Activated CD8-positive, alpha-beta memory T cell treated with anti-CD3 and anti-CD28 coated beads, Interleukin-2, amount 50 U/mL, for 1 hour (primary cell): ENCODE data around the gene THRB.

Experiments
- DNase-seq: peaks from one replicate; pipeline ENCODE4 v3.0.0-alpha.2; 2020; ENCODE audit errors: extremely low read depth

Gene THRB

DNA sequence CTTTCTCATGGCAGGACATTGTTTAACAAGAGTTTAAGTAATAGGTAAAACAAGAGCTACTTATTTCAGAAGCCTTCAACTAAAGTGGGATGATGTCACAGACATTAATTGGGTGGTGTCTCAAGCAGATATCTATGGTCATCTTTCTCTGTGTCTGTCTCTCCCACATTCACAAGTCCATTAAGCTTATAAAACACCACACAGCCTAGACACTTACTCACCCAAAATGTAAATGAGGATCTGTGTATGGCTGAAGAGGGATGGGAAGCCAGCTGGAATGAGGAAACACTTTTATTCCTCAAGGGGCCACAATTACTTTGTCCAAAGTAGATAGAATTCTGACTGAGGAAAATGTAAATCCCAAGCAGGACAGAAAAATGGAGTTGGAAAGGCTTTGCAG is 183.8 kb downstream of the THRB start:
- no peak for DNase-seq

DNA sequence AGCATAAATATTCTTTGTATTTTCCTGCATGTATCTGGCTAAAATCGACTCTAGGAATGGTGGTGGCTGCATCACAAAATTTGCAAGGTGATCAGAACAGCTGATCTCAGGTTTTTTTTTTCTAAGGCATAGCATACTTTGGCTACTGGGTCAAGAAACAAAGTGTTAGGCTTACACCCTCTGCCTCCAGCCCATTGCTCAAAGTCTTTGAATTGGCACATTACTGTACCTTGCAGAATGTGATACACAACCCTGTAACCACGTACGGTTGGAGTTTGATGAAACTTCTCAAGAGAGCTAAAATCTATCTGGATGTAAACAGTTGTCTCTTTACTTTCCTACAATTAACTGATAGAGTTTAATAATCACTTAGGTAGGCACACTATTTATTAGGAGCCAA is 188.1 kb downstream of the THRB start:
- no peak for DNase-seq

DNA sequence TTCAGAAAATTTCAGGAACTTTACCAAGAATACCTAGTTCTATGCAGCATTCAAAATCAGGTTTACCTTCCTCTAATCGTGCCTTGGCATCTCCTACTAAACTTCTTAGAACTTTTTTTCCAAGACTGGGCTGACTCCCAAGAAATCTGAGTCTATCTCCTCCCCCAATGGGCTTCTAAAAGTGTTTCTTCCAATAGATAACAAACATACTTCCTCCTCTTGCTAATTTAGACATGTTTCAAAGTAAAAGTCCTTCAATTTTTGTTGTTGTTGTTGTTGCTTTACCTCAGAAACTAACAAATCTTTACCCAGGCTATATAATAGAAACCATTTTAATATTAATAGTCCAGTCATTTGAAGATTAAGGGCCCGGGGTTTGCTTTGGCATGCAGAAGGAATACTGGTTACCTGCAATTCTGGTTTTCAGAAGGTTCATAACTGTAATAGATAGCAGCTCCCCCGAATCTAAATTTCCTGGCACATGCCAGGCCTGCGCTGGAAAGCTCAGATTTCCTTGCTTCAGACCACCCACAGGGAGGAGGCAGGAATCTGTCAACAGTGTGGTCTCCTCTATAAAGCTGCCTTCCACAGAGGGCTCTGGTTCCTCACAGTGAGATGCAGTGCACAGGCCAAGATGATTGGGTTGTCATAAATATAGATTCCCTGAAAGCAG is 188.7 kb downstream of the THRB start:
- DNase-seq = no peak

DNA sequence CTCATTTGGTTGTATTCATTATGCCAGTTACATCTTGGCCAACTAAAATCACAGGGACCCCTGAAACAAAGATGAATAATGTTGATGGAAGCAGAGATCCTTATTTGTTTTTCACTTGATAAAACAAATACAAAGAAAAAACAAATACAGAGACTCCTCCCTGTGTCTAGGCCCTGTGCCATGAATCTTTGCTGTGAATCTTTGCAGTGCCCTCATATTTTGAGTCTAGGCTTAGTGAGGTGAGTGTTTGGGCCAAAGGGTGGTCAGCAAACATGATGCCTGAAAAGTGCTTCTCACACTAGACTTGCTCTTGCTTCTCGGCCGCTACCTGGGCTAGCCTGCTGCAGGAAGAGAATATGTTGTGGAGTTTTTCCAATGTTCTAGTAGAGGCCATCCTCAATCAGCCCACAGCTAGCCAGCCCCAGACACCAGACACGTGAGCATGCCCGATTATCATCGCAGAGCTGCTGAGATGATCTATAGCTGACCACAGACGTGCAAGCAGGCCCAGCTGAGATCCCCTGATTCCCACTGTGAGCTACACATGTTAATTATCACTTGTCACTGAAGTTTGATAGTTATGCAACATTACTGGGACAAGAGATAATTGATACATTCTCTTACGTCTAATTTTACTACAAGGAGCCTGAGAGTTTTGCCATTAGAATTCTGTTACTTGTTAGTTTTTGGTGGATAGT is 191.4 kb downstream of the THRB start:
- DNase-seq = no peak

DNA sequence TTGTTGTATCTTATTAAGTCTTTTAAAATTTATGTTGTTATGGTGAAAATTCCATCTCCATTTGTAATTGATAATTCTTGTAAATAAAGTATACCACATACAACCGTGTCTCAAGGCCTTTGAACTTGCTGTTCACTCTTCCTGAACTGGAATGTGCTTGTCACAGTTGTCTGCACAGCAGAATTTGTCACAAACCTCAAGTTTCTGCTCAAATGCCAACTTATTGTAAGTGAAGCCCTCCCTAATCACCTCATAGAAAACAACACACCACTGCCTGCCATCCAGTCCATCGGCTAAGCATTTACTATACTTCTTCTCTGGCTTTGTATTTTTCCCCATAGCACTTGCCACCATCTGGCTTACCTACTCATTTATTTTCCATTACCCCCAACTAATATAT is 192.3 kb downstream of the THRB start:
- DNase-seq = no peak

DNA sequence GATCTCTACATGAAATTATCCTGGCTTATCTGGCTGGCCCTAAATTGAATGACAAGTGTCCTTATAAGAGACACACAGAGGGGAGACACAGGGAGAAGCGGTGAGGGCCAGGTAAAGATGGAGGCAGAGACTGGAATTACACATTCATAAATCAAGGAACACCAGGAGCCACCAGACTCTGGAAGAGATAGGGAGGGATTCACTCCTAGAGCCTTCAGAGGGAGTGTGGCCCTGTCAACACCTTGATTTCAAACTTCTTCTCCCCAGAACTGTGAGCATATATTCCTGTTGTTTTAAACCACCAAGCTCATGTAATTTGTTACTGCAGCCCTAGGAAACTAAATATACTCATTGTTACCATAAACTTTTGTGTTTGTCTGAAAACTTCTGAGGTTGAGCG is 193.7 kb downstream of the THRB start:
- DNase-seq = no peak

DNA sequence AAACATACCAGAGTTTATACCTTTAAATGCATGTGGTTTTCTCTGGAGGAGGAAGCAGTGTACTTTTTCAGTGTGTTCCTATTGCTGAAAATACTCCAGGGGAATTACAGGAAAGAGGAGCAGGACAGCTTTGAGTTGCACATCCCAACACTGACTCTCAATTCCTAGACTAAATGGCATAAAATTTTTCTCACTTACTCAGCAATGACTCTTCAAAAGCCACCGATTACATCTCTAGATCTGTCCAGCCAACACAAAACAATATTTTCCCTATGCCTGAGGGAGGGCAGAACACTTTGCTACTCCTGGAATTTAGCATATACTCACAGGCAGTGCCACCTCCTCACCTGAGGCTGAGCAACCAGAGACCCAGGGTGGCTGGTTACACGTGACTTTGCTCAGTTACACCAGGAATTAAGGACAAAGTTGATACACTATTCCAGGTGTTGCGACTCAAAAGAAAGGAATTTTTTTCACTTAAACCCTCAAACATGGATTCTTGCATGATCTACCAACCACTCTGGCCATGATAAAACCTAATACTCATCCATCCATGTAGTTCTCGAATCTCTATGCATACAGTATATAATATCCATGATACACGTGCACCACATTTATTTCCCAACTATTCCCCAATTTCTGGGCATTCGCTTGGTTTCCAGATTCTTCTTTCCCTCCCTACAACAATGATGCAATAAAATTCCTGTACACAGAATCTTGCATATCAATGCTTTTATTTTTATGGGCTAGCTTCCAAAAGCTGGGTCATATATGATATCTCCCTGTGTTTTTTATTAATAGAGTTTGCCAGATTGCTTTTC is 194.6 kb downstream of the THRB start:
- no peak for DNase-seq

DNA sequence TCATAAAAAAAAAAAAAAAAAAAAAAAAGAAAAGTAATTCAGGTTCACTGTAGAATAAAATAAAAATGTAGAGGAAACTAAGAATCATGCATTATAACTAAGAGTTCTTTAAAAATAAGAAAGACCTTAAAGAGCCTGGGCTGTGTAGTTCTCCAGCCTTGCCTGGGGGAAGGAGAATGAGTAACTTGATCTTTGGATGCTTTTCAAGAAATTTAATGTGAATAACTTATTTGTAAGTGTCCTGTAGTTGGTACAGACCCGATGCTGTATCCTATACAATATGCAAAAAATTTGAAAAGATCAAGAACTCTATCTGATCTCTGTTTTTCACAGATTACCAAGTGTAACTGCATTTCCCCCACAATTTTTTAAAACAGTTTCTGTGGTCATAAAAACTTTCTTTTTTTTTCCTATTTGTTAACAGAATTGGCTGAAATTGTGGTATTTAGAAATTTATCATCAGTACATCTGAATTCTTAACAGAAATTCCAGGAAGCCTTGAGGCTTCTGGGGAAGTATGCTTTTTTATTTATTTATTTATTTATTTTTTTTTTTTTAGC is 195.3 kb downstream of the THRB start:
- no peak for DNase-seq

DNA sequence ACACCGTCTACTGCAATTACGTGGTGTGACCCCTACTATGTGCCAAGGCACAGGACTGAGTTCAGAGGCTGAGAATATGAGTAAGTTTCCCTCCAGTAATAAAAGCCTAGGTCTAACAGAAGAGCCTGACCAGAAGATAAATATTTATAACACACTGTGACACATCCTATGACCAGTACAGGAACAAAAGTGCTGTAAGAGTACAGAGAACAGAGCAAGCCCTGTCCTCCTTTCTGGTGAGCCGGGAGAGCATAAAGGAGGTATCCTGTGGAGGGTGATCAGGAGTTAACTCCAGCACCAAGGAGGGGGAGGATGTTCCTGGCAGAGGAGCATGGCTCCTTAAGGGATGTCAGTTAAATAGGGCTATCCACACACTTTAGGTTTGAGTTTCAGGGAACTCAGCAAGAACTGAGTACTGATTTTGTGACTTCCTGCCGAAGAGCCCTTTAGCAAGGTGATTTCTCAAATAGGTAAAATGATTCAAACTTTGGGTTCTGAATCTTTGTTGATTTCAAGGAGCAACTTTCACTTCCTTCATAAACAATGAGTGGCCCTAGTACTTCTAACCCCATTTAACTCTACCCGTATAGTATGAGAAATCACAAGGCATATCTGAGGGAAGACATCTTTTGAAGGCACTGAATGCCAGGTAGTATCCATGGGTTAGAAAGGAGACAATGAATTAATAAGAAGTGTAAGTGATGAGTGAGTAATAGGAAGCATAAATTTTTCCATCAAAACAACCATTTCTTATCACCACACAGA is 198.0 kb downstream of the THRB start:
- DNase-seq = no peak

DNA sequence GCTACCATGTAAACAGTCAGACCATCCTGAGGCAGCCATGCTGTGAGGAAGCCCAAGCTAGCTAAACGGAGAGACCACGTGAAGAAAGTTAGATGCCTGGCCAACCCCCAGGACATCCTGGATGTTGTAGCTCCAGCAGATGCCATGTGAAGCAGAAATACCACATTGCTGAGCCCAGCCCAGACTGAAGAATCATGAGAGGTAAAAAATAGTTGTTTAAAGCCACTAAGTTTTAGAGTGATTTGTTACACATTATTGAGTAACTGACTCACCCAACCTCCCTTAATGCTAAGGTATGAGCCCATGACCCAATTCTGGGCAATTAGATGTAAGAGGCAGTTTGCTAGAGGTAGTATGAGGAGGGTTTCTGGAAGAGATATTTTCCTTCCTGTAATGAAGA is 200.5 kb downstream of the THRB start:
- DNase-seq = no peak

DNA sequence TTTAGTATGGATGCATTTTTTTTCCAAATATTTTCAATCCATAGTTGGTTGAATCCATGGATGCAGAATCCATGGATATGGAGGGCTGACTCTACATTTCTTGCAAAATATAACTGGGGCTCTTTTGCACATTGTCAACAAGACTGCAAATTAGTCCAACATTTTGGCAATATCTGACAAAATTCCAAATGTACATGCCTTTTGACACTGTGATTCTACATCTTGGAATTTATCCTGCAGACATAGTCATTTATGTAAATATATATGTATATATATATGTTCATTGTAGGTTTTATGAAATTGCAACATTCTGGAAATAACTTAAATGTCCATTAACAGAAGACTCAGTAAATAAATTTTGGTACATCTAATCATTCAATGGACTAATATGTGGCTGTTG is 203.0 kb downstream of the THRB start:
- DNase-seq = no peak

DNA sequence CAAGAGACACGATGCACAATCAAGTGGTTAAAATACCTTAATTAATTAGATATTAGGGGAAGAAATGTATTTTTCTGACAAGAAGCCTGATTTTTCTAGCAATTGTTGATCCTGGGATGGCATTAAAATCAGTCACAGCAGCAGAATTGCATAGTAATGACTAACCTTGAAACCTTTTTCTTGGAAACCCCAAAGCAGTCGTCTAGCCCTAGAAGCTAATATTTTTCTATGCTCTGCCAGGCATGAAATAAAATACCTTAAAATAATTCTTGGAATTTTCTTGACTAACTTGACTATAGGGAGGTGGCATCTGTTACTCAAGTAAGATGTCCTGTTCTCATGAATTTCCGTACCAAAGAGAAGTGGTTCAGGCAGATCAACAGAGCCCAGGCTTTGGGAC is 204.1 kb downstream of the THRB start:
- no peak for DNase-seq

DNA sequence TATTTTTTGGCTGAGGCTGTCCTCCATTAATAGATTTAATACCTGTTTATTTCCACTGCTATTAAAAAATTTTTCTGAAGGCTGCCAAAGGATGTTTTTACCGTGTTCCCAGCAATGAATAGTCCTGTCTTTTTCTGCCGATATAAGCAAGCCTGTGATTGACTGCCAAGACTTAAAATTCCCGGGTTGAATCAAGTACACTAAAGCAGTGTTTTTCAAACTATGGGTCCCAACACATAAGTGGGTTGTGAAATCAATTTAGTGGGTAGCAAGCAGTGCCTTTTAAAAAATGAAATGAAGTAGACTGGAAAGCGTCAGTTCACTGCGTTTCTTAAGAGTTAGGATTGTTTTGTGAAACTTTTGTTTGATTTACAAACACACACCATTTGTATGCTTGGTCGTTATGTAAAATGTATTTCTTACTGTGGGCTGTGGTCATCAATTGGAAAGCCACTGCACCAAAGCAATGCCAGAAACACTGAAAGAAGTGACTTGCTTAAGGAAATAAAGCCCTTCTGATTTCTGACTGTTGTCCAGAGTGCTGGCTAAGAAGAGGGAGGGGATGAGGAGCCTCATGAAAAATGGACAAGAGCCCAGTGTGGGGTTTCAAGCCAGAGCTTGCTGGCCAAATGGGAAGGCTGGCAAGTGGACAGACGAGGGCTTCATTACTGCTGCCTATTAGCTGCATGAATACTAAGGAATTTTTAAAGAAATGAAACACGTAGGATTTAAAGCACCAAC is 206.0 kb downstream of the THRB start:
- no peak for DNase-seq

DNA sequence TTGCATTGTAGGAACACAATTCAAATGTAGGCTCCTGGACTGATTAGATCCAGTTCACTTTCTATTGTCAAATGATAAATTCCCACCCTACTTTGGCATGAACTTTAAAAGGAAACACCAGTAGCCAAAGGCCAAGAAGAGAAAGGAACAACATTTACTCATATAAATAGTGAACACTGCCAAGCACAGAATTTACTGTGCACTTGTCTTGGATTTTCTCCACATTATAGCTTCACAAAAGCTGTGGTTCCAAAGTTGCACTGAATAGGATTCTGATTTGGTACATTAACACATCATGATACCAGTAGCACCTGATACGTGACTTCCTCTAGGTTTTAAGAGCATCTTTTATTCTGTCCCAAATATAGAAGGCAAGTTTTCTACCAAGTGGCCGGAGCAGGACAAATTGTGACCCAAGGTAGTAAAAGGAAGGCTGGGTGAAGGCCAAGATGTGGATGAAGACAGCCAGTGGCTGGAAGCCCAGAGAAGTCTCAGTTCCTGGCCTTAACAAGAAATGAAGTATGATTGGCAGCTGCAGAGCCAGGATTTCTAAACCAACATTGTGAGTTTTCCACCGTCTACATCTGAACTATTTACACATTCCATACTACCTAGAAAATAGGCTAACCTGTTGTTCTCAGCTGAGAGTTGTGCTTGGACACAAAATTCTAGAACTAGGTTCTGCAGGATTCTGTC is 206.7 kb downstream of the THRB start:
- DNase-seq = no peak

DNA sequence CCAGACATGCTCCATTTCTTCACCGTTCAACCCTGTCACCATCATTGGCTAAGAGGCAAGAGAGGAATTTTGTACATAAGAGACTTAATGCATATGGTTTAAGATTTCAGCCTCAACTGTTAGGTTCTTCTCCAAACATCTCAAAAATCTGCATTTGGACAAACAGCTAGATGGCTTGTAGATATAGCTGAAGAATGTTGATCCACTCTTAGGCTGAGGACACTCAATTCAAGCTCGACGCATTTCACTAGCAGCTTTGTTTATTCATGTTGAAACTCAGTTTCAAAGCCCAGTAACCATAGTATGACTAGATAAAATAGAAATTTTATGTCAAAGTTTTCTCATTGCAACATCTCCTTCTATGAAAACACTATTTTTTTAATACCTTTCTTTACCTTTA is 208.2 kb downstream of the THRB start:
- no peak for DNase-seq

DNA sequence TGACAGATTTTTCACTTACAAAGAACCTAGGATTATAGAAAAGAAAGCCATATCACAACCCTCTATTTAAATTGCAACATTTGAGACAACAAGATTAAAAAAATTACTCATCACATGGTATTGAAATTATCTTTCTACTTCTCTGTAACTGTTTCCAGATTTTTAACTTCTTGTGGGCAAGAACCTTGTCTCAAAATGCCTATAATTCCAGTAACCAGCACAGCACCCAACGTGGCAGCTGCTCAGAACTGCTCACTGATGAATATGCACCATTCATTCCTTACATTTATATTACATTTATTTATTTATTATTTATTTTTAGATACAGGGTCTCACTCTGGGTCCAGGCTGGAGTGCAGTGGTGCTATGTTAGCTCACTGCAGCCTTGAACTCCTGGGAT is 216.1 kb downstream of the THRB start:
- no peak for DNase-seq

DNA sequence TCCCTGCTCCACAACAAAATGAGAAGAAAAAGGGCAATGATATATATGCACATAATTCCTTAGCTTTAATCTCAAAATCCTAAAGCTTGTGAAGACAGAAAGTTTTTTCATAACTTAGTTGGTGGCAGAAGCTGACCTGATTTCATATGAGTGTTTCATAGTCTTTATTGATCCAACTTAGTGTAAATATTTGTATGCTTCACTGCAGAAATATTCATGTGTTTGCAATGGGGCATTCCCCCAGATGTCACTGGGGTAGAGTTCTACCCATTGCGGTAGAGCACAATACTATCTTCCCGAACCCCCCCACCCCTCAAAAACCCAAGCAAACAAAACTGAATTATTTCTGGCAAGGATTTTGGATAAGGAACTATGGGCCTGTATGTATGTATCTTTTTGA is 221.2 kb downstream of the THRB start:
- DNase-seq = no peak

DNA sequence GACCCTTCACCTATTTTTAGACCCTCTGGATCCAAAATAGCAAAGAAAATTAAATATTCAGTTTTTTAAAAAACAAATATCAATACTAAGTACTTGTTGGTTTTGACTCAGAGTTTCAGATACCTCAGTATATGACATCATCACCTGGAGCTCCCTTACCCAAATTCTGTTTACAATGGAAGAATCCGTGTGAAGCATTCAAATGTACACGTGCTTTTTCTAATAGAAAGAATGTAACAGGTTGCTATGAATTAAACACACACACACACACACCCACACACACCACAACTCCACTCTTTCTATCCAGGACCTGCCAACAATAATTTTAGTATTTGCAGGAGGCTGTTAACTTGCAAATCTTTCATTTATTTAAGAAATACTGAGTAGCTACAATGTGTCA is 221.8 kb downstream of the THRB start:
- DNase-seq = no peak

DNA sequence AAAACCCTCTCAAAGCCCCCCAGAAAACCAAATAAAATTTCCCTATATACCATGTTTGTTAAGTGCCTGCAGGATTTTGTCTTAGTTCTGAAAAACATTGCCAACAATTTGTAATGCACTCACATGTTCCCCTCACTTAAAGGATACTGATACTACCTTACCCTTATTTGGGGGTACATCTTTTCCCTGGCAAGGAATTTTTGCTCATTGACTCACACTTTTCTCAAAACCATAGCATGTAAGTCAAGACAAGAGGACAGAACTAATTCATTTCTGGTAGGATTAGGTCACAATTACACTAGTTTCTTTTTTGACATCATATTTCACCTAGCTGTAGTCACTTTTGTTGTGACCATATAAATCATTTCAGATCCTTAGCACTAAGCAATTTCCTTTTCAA is 222.2 kb downstream of the THRB start:
- DNase-seq = no peak

DNA sequence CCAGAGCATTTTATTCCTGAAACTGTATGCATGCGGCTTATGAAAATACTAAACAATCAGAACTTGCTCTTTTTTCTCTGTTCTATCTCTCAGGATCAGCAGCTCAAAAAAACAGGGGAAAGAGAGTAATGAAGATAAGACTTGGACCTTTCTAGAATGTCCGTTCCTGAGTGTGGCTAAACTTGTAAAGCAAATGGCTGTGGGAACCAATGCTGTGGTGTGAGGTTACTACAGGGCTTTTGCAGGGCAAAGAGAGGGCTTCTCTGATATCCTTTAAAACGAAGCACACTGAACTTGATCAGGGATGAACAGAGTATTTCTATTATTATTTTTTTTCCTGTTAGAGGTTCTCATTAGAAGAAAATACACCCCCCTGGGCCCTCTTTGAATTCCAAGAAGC is 223.4 kb downstream of the THRB start:
- no peak for DNase-seq

DNA sequence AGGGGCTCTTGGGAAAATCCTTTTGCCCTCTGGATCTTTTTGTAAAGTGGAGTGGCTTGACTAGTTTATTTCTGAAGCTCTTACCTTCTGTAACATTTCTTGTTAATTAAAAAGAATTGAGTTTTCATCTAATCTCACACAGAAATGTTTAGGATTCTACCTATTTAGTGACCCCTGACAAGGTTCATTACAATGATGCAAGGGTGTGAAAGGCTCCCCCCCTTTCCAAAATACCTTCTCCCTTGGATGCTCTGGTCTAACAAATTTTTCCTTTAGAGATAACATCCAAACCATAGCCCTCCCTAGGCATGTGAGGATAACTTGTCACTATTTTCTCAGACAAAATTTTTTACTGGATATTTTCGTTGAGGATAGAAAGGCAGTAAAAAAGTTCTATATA is 223.9 kb downstream of the THRB start:
- DNase-seq = no peak
